HL-60/S4 (cell line): ENCODE data around the gene WDR5B.

Experiments
- in situ Hi-C: fragments of 300-500 bp; cut with MboI; formaldehyde crosslinking; loops from 2 replicates; pipeline ENCODE4 v1.14.3; 2022; ENCODE audit warnings: low sequenced_read_pairs

The WDR5B gene

DNA sequence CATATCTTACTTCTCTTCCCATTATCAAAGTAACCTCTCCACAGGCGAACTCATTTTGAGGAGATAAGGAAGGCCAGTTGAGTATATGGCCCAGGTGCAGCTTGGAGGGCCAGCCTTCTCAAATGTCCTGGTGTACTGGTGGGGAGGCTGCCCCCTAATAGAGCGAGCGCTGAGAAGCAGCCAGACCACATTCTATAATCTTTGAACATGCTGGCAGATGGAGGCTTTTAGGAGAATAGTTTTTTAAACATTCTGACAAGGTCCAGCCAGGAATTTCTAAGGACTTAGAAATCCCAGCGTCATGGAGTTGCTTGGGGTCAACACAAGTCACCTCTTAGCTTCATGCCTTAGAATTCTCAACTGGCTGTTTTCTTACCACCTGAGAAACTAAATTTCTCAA is 5.8 kb downstream of the WDR5B start:
- in situ Hi-C loops, result no loop called here

- in situ Hi-C loops, result no loop called here
Observed at GRCh38 chr3:122409446-122409845, 6.4 kb downstream of the WDR5B start.

- in situ Hi-C loops, result no loop called here
Observed at GRCh38 chr3:122407946-122408345, 7.9 kb downstream of the WDR5B start.

GRCh38 chr3:122406198-122406597 is 9.7 kb downstream of the WDR5B start:
- in situ Hi-C loops, result no loop called here

- in situ Hi-C loops, result no loop called here
Observed at GRCh38 chr3:122405015-122405414, 10.8 kb downstream of the WDR5B start.

DNA sequence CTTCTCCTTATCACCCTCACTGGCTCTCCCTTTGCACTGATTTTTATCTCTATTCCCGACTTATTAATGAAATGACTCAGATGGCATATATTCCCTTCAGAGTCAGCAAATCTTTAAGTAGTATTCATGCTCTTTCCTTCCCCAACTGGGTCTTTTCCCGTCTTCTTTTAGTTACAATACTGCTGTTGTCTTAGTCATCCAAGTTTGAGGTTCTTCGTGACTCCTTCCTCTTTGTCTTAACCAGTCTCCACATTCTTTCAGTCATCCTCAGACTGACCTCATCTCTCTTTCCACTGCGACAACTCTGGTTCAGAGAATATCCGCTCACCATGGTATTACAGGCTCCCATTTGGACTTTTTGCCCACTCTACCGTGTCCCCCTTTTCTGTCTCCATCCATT is 12.4 kb downstream of the WDR5B start:
- in situ Hi-C loops, result no loop called here

GRCh38 chr3:122398920-122399319 is 16.9 kb downstream of the WDR5B start:
- in situ Hi-C loops, result loop anchor here (25.0 kb wide), 1 partner anchor 288 kb away; the partner anchor contains the start of gene PARP14

DNA sequence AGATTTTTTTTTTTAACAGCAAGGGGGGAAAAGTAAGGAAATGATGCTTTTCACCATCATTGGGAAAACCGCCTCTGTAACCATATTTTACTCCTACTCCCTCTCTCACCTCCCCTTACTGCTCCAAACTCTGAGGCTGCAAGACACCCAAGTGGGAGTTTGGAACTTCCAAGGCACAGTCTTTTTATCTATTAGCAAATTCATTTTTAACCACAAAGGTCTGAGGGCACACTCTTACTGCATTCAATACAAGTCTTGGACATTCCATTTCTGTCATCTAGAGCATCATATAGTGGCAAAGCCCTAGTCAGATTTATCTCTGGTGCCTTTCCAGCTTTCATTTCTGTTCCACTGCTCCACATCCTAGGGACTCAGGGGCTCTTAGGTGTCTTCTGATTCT is 18.7 kb downstream of the WDR5B start:
- in situ Hi-C loops, result loop anchor here (25.0 kb wide), 1 partner anchor 290 kb away; the partner anchor contains the start of gene PARP14

- in situ Hi-C loops, result loop anchor here (25.0 kb wide), 1 partner anchor 291 kb away; the partner anchor contains the start of gene PARP14
Observed at GRCh38 chr3:122396511-122396910, 19.4 kb downstream of the WDR5B start.

DNA sequence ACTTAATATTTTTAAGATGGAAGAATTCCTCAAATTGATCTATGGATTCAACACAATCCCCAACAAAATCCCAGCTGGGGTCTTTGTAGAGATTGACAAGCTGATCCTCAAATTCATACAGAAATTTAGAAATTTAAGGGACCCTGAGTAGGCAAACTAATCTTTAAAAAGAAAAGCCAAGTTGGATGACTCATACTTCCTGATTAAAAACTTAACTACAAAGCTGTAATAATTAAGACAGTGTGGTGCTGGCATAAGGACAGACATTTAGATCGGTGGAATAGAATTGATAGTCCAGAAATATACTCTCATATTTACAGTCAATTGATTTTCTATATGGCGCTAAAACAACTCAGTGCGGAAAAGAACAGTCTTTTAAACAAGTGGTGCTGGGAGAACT is 20.3 kb downstream of the WDR5B start:
- in situ Hi-C loops, result loop anchor here (25.0 kb wide), 1 partner anchor 292 kb away; the partner anchor contains the start of gene PARP14

DNA sequence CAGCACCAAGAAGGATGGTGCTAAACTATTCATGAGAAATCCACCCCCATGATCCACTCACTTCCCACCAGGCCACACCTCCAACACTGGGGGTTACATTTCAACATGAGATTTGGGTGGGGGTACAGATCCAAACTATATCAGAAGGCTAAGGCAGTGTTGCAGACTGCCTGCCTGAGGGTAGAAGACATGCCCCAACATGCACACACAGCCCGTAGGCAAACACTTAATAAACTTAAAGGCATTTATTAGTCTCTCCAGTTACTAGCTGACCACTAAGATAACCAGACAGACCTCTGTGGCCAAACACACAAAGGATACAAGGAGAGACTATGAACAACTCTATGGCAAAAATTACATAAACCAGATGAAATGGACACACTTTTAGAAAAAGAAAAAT is 21.7 kb downstream of the WDR5B start:
- in situ Hi-C loops, result loop anchor here (25.0 kb wide), 1 partner anchor 293 kb away; the partner anchor contains the start of gene PARP14

GRCh38 chr3:122392868-122393844 is 22.7 kb downstream of the WDR5B start:
- in situ Hi-C loops, result loop anchor here (25.0 kb wide), 1 partner anchor 294 kb away; the partner anchor contains the start of gene PARP14

- in situ Hi-C loops, result loop anchor here (25.0 kb wide), 1 partner anchor 295 kb away; the partner anchor contains the start of gene PARP14
Observed at GRCh38 chr3:122391681-122392446, 24.0 kb downstream of the WDR5B start.

GRCh38 chr3:122390665-122391064 is 25.2 kb downstream of the WDR5B start:
- in situ Hi-C loops, result loop anchor here (25.0 kb wide), 1 partner anchor 297 kb away; the partner anchor contains the start of gene PARP14

GRCh38 chr3:122389892-122390291 is 26.0 kb downstream of the WDR5B start:
- in situ Hi-C loops, result loop anchor here (25.0 kb wide), 1 partner anchor 297 kb away; the partner anchor contains the start of gene PARP14

DNA sequence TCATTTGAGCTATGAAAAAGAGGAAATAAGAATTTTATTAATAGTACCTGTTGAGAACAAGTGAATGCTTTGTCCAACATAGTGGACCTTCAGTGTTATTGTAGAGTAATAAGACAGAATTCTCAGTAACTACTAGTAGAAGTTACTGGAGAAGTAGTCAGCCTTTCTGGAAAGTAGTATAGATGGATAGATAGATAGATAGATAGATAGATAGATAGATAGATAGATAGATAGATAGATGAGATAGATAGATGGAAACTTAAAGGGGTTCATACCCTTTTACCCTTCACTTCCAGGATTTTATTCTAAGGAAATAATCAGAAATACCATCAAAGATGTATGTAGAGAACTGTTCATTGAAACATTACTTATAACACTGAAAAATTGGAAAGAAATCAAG is 26.7 kb downstream of the WDR5B start:
- in situ Hi-C loops, result loop anchor here (25.0 kb wide), 1 partner anchor 298 kb away; the partner anchor contains the start of gene PARP14

- in situ Hi-C loops, result loop anchor here (25.0 kb wide), 1 partner anchor 300 kb away; the partner anchor contains the start of gene PARP14
Observed at GRCh38 chr3:122387709-122388108, 28.2 kb downstream of the WDR5B start.

DNA sequence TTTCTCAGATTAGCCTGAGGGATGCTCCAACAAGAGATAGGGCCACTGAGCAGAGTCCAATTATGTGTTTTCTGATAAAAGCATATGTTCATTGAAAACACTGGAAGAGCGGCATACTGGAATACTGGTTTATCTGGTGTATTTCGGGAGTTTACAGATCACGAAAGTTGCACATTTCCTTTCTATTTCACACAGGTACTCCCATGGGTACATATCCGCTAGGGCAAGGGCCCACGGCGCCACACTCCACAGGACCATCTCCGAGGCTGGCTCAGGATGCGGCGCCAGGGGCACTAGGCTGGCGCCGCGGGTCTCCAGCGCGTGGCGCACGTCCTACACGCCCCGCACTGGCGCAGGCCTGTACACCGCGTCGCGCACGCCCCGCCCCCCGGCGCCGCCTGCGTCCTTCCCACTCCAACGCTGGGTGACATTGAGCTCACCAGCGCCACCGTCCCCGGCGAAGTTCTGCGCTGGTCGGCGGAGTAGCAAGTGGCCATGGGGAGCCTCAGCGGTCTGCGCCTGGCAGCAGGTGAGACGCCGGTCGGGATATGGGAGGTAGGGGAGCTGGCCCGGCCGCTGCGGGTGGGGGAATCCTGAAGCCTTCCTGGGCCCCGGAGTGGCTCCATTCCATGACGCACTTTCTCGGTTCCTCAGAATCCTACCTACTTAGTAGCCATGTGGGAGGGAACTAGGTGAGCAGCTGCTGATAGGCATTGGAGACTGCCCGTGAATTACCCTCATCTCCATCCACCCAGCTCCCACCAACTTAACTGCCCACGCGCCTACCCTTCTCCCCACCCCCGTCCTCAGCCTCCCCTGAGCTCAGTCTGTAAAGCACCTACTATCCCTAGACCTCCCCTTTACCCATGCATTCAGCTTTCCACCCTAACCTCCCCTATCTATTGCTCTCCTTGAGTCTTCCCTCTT is 31.8 kb downstream of the WDR5B start, which contains the start of gene FAM162A:
FAM162A (plus strand) TSS at position 412 of the 927 bp plus-strand sequence; CDS start at position 496, 84 bp downstream.
- in situ Hi-C loops, result loop anchor here (25.0 kb wide), 1 partner anchor 303 kb away; the partner anchor contains the start of gene PARP14

DNA sequence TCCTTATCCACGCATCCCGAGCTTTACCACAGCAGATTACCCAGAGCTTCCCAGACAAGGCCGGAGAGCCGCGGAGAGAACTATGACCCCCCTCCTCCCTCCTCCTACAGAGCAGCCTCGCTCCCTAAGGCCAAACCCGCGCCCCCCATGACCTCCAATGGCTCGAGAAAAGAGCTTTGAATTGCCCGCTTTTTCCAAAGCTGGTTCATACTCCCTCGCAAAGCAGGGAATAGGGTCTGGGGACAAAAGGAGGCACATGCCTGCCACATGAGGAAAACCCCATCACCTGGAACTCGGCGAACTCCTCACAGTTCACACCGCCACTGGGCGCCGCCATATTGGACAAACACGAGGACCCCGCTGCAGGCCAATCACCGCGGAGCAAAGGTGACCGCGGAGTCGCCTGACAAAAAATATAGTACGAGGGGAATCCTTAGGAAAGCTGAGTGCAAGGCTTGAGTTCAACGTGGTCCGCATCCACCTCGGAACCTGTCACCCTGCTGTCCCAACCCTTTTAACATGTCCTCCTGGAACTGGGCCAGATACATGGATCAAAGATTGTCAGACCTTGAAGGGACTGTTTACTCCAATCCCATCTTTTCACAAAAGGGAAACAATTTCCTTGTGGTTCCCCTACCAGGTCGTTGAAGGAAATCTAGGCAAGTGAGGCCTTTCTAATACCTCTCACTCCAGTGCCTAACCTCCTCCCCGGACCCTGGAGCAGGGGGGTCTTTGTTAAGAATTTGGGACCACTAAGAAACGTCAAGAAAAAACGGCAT is 32.8 kb downstream of the WDR5B start, which contains the start of gene MIX23:
MIX23 (minus strand) TSS at position 344 of the 779 bp plus-strand sequence; CDS start at position 337, 7 bp downstream.
- in situ Hi-C loops, result loop anchor here (25.0 kb wide), 1 partner anchor 304 kb away; the partner anchor contains the start of gene PARP14
